Right atrium auricular region (tissue), 2 donors: ENCODE results near the gene GEMIN7. TPM values are rescaled to one million over a fixed set of nuclear protein-coding genes. Genes with fewer than 3 reads are reported as not detected.

Experiments used
- DNase-seq: peaks from one replicate; pipeline ENCODE4 v3.0.0-alpha.2; 2019; ENCODE audit warnings: low spot score
- H3K27ac ChIP-seq, 2 donors: fragments of 200-600 bp; sonication (generic); 1 replicate in 1 of 2; 2 replicates in 1 of 2; pipeline ENCODE4 v1.5.1; 2016 to 2019
- H3K27me3 ChIP-seq, 2 donors: fragments of 200-600 bp; sonication (generic); one replicate each; pipeline versions ENCODE4 v1.5.1 to v1.6.0; 2017 to 2019
- H3K36me3 ChIP-seq: fragments of 200-600 bp; sonication (generic); one replicate; pipeline ENCODE4 v1.5.1; 2016
- H3K4me1 ChIP-seq, 2 donors: fragments of 200-600 bp; sonication (generic); one replicate each; pipeline versions ENCODE4 v1.5.1 to v1.6.0; 2017 to 2019
- H3K4me3 ChIP-seq, 2 donors: fragments of 200-600 bp; sonication (generic); 1 replicate in 1 of 2; 2 replicates in 1 of 2; pipeline ENCODE4 v1.5.1; 2017 to 2019; ENCODE audit warnings: mild to moderate bottlenecking in 1 of 2, moderate library complexity in 1 of 2
- H3K9me3 ChIP-seq, 2 donors: fragments of 200-600 bp; sonication (generic); one replicate each; pipeline ENCODE4 v1.5.1; 2019
- total RNA-seq, 2 donors: library from RNA; depleted of rRNA; stranded (reverse); fragments of >200 nt; gene quantifications; one replicate each; pipeline ENCODE4 v1.1.0, GENCODE V29; 2016
- TF ChIP-seq, protein P1 (sequence below), 2 donors: fragments of 200-600 bp; sonication (generic); IDR thresholded peaks; one replicate each; pipeline ENCODE4 v1.5.1; 2019; ENCODE audit warnings: antibody characterized with exemption in 2 of 2

GEMIN7 gene
- total RNA-seq, 2 donors from 2014 or later = 11.3 to 20.0 TPM

DNA sequence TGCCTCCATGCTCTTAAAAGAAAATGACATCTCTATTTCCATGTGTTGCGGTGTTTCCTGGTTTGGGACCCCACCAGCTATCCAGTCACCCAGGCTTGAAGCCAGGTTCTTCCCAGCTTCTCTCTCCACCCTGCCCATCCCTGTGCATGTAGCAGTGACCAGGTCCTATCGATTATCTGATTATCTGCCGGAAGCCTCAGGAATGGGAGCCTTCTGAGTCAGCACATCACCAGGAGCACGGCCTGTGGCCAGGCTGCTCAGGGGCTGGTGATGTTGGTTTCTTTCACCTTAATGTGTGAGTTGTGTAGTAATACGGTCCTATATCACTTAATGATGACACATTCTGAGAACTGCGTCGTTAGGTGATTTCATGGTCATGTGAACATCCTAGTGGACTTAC is 47.6 kb downstream of the GEMIN7 start:
- TF ChIP-seq, protein P1, sequence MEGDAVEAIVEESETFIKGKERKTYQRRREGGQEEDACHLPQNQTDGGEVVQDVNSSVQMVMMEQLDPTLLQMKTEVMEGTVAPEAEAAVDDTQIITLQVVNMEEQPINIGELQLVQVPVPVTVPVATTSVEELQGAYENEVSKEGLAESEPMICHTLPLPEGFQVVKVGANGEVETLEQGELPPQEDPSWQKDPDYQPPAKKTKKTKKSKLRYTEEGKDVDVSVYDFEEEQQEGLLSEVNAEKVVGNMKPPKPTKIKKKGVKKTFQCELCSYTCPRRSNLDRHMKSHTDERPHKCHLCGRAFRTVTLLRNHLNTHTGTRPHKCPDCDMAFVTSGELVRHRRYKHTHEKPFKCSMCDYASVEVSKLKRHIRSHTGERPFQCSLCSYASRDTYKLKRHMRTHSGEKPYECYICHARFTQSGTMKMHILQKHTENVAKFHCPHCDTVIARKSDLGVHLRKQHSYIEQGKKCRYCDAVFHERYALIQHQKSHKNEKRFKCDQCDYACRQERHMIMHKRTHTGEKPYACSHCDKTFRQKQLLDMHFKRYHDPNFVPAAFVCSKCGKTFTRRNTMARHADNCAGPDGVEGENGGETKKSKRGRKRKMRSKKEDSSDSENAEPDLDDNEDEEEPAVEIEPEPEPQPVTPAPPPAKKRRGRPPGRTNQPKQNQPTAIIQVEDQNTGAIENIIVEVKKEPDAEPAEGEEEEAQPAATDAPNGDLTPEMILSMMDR (IDR thresholded peaks at IDR 0.05) = no peak
- Histone ChIP-seq H3K36me3 (no peaks in the 10 kb centered on the region), H3K27ac (no peak overlapping the region), H3K27me3 (no peaks in the 10 kb centered on the region), H3K4me1 (no peaks in the 10 kb centered on the region), H3K9me3 (no peaks in the 10 kb centered on the region), H3K4me3 (no peak overlapping the region)
- no peak for DNase-seq

DNA sequence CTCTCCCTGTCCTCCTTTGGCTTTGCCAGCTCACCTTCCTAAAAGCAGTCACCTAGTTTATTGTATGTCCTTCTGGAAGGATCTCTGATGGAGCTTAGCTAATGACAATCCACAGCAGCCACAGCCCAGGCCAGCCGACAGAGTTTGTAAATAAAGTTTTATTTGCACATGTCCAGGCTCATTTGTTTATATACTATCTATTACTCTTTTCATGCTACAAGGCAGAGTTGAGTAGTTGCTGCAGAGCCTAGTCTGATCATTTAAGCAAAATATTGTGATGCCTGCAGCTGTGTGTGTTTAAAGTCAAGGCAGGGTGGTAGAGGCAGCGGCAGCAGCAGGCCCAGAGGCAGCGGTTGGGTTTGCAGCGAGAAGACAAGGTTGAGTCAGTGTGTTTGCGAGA is 49.1 kb downstream of the GEMIN7 start:
- H3K27me3 ChIP-seq = no peaks in the 10 kb centered on the region
- H3K4me3 ChIP-seq = no peak overlapping the region
- DNase-seq = no peak
- H3K36me3 ChIP-seq = no peaks in the 10 kb centered on the region
- H3K9me3 ChIP-seq = no peaks in the 10 kb centered on the region
- TF ChIP-seq, protein P1 (IDR thresholded peaks at IDR 0.05) = no peak
- H3K4me1 ChIP-seq = no peaks in the 10 kb centered on the region
- no peak overlapping the region for H3K27ac ChIP-seq

DNA sequence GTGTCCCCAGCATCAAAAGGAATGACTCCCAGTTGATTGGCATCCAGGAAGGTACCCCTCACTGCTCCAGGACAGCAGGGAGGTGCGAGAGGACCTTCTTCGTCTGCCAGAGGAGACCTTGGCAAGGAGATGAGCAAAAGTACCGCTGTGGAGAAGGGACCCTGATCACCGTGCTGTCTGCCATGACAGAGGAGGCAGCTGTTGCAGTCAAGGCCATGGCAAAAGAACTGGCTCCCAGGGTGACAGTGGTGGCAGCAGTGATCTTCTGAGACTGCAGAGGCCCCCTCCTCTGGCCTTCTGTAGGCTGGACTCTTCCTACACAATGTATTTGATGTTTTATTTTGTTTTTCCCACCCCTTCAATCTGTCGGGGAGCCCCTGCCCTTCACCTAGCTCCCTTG is 49.7 kb downstream of the GEMIN7 start:
- no peaks in the 10 kb centered on the region for H3K9me3 ChIP-seq
- TF ChIP-seq, protein P1 (IDR thresholded peaks at IDR 0.05) = no peak
- no peaks in the 10 kb centered on the region for H3K4me1 ChIP-seq
- H3K27ac ChIP-seq = no peak overlapping the region
- no peaks in the 10 kb centered on the region for H3K36me3 ChIP-seq
- DNase-seq = no peak
- no peaks in the 10 kb centered on the region for H3K27me3 ChIP-seq
- H3K4me3 ChIP-seq = no peak overlapping the region

DNA sequence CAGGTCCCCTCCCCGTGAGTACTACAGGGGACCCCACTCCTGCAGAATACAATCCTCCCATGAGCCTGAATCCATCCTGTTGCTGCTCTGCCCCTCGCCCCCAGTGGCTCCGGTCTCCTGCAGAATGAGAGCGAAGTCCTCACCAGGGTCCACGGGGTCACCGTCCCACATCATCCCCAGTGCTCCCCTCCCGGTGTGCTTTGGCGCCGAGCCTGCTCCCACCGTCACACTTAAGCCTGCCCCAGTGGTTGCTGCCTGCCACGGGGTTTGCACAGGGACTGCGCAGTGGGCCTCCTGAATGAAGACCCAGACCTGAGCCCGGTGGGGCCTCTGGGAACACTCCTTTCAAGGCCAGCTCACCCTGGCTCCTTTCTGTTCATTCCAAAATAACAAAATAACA is 51.2 kb downstream of the GEMIN7 start:
- Histone ChIP-seq H3K4me1 (no peaks in the 10 kb centered on the region), H3K36me3 (no peaks in the 10 kb centered on the region), H3K27ac (no peak overlapping the region), H3K4me3 (no peak overlapping the region), H3K9me3 (no peaks in the 10 kb centered on the region), H3K27me3 (no peaks in the 10 kb centered on the region)
- TF ChIP-seq, protein P1 (IDR thresholded peaks at IDR 0.05) = no peak
- no peak for DNase-seq

DNA sequence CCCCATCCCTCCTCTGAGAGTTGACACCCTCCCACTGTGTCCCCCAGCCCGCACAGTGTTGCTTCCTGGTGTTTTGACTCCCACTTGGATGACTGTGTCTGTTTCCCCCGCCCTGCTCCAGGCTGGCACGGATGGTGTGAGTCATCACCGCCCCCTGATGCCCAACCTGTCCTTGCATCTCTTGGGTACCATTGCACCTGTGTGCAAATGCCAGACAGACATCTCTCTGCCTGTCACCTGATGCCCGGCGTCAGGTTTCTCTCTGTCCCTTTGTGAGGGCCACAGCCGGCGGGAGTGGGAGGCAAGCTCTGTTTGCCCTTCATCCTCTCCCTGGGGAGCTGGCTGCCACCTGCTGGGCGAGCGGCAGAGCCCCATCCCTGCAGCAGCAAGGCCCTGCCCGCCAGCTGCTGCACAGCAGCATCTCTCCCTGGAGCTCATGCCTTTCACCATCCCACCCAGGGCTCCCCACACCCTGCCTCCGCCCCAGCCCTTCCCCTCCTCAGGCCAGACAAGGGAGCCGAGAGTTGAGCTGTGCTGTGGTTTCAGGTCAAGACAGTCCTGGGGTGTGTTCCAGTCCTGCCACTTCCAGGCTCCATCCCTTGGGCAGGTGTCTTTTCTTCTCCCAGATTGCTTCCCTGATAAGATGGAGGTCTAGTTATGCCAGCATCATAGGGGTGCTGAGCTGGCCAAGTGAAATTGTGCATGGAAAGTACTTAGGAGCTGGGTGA is 52.0 kb downstream of the GEMIN7 start:
- H3K4me3 ChIP-seq = no peak overlapping the region
- TF ChIP-seq, protein P1 (IDR thresholded peaks at IDR 0.05) = peak in 1 of 2 donors; percentile 41
- no peak for DNase-seq
- peaks cover 0 to under 1% of the 10 kb centered on the region in 2 donors for H3K4me1 ChIP-seq
- H3K27ac ChIP-seq = no peak overlapping the region
- no peaks in the 10 kb centered on the region for H3K36me3 ChIP-seq
- no peaks in the 10 kb centered on the region for H3K9me3 ChIP-seq
- H3K27me3 ChIP-seq = no peaks in the 10 kb centered on the region

DNA sequence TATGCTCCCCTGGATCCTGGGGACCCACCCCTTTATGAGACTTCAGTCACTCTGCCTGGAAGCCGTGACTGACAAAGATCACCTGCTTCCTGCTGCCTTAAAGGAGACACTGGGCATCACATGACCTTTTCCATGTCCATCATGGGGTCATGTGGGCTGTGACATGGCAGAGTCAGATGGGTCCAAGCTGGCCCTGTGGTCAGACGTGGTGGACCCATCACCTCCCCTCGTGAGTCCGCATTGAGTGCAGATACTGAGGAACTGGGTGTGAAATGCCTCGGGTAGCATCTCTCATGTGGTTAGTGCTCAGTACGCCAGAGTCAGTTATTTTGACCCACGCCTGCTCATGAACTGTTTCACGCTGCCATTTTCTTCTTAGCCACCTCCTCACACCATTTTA is 54.6 kb downstream of the GEMIN7 start:
- H3K27ac ChIP-seq = no peak overlapping the region
- no peaks in the 10 kb centered on the region for H3K36me3 ChIP-seq
- TF ChIP-seq, protein P1 (IDR thresholded peaks at IDR 0.05) = no peak

More for the DNA sequence above, 54.6 kb downstream of the GEMIN7 start:
- Histone ChIP-seq H3K4me3 (no peak overlapping the region), H3K4me1 (peaks cover 0 to 24% of the 10 kb centered on the region in 2 donors), H3K27me3 (no peaks in the 10 kb centered on the region), H3K9me3 (no peaks in the 10 kb centered on the region)
- DNase-seq = no peak
